ENCODE measurements around the gene BMERB1.
"Not testable (repeated sequence)": the region's sequence is repeated elsewhere in the genome, so short reads cannot be mapped to it uniquely, and the experiment has no call there.

Gene BMERB1

DNA sequence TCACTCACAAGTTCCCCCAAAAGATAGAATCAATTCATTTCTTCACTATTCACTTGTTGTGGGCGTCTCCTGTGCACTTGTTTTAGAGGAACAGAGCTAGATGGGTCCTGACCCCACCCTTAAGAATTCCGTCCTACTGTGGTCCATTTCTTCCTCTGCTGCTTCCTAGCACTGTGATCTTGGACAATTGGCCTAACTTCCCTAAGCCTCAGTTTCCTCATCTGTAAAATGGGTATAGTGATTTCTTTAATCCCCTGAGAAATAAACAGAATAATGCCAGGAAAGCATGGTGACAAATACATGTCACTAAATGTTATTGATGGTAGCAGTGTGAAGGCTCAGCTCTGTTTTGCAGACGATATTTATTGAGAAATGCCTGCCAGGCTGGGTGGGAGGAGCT, 9.9 kb downstream of the BMERB1 start:
- H3K27me3 Mint-ChIP-seq, result no peaks in the 10 kb centered on the region

GRCh38 chr16:15445450-15445849, 11.1 kb downstream of the BMERB1 start:
- peaks cover 5% of the 10 kb centered on the region for H3K4me1 Mint-ChIP-seq
- no peak overlapping the region for H3K27ac Mint-ChIP-seq
- no peaks in the 10 kb centered on the region for H3K27me3 Mint-ChIP-seq
- H3K4me3 Mint-ChIP-seq, result no peak overlapping the region
- peaks cover 7% of the 10 kb centered on the region for H3K9me3 Mint-ChIP-seq
- H3K36me3 Mint-ChIP-seq, result peaks cover 2% of the 10 kb centered on the region

More for the DNA sequence above, 9.9 kb downstream of the BMERB1 start:
- H3K36me3 Mint-ChIP-seq, result peaks cover 2% of the 10 kb centered on the region
- no peak overlapping the region for H3K4me3 Mint-ChIP-seq
- no peak overlapping the region for H3K27ac Mint-ChIP-seq
- peaks cover 7% of the 10 kb centered on the region for H3K9me3 Mint-ChIP-seq
- H3K4me1 Mint-ChIP-seq, result peaks cover 17% of the 10 kb centered on the region

DNA sequence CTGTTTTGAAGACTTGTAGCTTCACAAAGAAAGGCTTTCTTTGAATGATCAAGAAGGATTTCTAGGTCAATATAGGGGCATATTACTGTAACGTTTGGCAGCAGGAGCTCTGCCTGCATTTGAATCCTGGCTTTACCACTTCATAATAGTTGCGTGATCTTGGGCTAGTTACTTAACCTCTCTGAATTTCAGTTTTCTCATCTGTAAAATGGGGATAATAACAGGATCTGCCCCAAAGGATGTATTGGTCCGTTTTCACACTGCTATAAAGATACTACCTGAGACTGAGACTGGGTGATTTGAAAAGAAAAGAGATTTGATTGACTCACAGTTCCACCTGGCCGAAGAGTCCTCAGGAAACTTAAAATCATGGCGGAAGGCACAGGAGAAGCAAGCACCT, 12.5 kb downstream of the BMERB1 start:
- peaks cover 2% of the 10 kb centered on the region for H3K36me3 Mint-ChIP-seq
- H3K9me3 Mint-ChIP-seq, result peaks cover 7% of the 10 kb centered on the region
- no peak overlapping the region for H3K27ac Mint-ChIP-seq
- peaks cover 3% of the 10 kb centered on the region for H3K4me1 Mint-ChIP-seq
- no peak overlapping the region for H3K4me3 Mint-ChIP-seq
- no peaks in the 10 kb centered on the region for H3K27me3 Mint-ChIP-seq

DNA sequence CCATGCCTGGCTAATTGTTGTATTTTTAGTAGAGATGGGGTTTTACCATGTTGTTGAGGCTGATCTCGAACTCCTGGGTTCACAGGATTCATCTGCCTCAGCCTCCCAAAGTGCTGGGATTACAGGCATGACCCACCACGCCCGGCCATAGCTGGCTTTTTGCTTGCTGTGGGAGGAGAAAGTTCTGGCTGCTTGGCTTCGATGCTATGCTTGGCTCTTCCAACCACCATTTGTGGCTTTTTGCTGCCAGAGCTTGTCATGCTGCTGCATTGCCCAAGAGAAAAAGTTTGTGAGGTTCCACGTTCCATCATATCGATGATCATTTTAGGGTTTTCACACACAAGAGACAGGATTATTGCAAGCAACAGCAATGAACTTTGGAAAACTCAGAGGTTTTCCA, 16.2 kb downstream of the BMERB1 start:
- Mint-ChIP-seq H3K9me3 (peaks cover under 1% of the 10 kb centered on the region), H3K4me3 (no peak overlapping the region), H3K36me3 (no peaks in the 10 kb centered on the region), H3K27ac (no peak overlapping the region), H3K27me3 (no peaks in the 10 kb centered on the region), H3K4me1 (peaks cover 3% of the 10 kb centered on the region)

GRCh38 chr16:15451098-15451731, 16.8 kb downstream of the BMERB1 start:
- peaks cover 3% of the 10 kb centered on the region for H3K4me1 Mint-ChIP-seq
- no peaks in the 10 kb centered on the region for H3K27me3 Mint-ChIP-seq
- no peaks in the 10 kb centered on the region for H3K9me3 Mint-ChIP-seq
- H3K27ac Mint-ChIP-seq, result no peak overlapping the region
- no peak overlapping the region for H3K4me3 Mint-ChIP-seq
- H3K36me3 Mint-ChIP-seq, result no peaks in the 10 kb centered on the region

- Mint-ChIP-seq H3K36me3 (no peaks in the 10 kb centered on the region), H3K27me3 (no peaks in the 10 kb centered on the region), H3K4me1 (no peaks in the 10 kb centered on the region), H3K27ac (no peak overlapping the region), H3K9me3 (no peaks in the 10 kb centered on the region), H3K4me3 (no peak overlapping the region)
Measured at GRCh38 chr16:15452246-15452855, 18.0 kb downstream of the BMERB1 start.

DNA sequence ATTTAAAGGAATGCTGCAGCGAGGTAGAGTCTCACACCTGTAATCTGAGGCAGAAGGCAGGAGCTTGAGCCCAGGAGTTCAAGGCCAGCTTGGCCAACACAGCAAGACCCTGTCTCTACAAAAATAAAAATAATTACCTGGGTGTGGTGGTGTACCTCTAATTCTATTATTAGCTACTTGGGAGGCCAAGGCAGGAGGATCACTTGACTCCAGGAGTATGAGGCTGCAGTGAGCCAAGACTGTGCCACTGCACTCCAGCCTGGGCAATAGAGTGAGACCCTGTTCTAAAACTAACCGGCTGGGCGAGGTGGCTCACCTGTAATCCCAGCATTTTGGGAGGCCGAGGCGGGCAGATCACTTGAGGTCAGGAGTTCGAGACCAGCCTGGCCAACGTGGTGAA, 18.9 kb downstream of the BMERB1 start:
- not testable (repeated sequence) for H3K9me3 Mint-ChIP-seq, H3K27me3 Mint-ChIP-seq, H3K4me3 Mint-ChIP-seq, H3K36me3 Mint-ChIP-seq, H3K4me1 Mint-ChIP-seq, H3K27ac Mint-ChIP-seq

DNA sequence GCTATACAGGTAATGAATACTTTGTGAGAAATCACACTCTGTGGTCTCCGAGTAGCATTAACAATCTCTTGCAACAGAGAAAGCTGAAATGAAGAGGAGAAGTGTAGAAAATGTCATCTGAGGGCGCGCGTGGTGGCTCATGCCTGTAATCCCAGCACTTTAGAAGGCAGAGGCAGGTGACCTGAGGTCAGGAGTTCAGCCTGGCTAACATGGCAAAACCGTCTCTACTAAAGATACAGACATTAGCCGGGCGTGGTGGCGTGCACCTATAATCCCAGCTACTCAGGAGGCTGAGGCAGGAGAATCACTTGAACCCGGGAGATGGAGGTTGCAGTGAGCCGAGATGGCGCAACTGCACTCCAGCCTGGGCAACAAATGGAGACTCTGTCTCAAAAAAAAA, 20.5 kb downstream of the BMERB1 start:
- not testable (repeated sequence) for H3K27ac Mint-ChIP-seq, H3K4me3 Mint-ChIP-seq, H3K36me3 Mint-ChIP-seq, H3K4me1 Mint-ChIP-seq, H3K27me3 Mint-ChIP-seq, H3K9me3 Mint-ChIP-seq

GRCh38 chr16:15457400-15457799, 23.0 kb downstream of the BMERB1 start:
- Mint-ChIP-seq H3K27me3 (no peaks in the 10 kb centered on the region), H3K4me1 (no peaks in the 10 kb centered on the region), H3K4me3 (no peak overlapping the region), H3K27ac (no peak overlapping the region), H3K9me3 (no peaks in the 10 kb centered on the region), H3K36me3 (no peaks in the 10 kb centered on the region)

- Mint-ChIP-seq H3K4me3 (no peak overlapping the region), H3K9me3 (no peaks in the 10 kb centered on the region), H3K27ac (no peak overlapping the region), H3K4me1 (no peaks in the 10 kb centered on the region), H3K36me3 (no peaks in the 10 kb centered on the region), H3K27me3 (no peaks in the 10 kb centered on the region)
Measured at GRCh38 chr16:15457958-15458357, 23.6 kb downstream of the BMERB1 start.

- H3K9me3 Mint-ChIP-seq, result no peaks in the 10 kb centered on the region
- H3K27me3 Mint-ChIP-seq, result no peaks in the 10 kb centered on the region
- no peak overlapping the region for H3K4me3 Mint-ChIP-seq
- no peak overlapping the region for H3K27ac Mint-ChIP-seq
- no peaks in the 10 kb centered on the region for H3K4me1 Mint-ChIP-seq
- H3K36me3 Mint-ChIP-seq, result no peaks in the 10 kb centered on the region
Measured at GRCh38 chr16:15459791-15460190, 25.4 kb downstream of the BMERB1 start.

- H3K4me1 Mint-ChIP-seq, result no peaks in the 10 kb centered on the region
- H3K36me3 Mint-ChIP-seq, result no peaks in the 10 kb centered on the region
- H3K27me3 Mint-ChIP-seq, result no peaks in the 10 kb centered on the region
- H3K27ac Mint-ChIP-seq, result no peak overlapping the region
- no peak overlapping the region for H3K4me3 Mint-ChIP-seq
- no peaks in the 10 kb centered on the region for H3K9me3 Mint-ChIP-seq
Measured at GRCh38 chr16:15460601-15461000, 26.2 kb downstream of the BMERB1 start.

GRCh38 chr16:15461376-15461775, 27.0 kb downstream of the BMERB1 start:
- Mint-ChIP-seq H3K4me3 (no peak overlapping the region), H3K4me1 (no peaks in the 10 kb centered on the region), H3K36me3 (no peaks in the 10 kb centered on the region), H3K27me3 (no peaks in the 10 kb centered on the region), H3K9me3 (no peaks in the 10 kb centered on the region), H3K27ac (no peak overlapping the region)

DNA sequence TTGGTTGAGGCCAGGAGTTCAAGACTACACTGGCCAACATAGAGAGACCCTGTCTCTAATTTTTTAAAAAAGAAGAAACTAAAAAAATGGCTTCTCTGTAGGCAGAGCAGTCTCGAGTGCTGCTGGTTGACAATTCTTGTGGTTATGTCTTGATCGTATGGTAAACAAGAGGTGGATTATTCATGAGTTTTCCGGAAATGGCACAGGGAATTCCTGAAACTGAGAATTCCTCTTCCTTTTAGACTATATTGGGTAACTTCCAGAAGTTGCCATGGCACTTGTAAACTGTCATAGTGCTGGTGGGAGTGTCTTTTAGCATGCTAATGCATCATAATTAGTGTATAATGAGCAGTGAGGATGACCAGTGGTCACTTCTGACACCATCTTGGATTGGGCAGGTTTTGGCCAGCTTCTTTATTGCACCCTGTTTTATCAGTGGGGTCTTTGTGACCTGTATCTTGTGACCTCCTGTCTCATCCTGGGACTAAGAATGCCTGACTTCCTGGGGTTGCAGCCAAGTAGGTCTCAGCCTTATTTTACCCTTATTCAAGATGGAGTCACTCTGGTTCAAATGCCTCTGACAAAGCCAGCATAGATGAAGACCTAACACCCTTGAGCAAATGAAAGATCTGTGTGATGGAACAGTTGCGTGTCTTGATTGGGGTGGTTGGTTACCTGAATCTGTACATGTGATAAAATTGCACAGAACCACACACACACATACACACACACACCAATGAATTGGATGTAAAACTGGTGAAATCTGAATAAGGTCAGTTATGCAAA, 30.2 kb downstream of the BMERB1 start:
- Mint-ChIP-seq H3K4me1 (peaks cover 5% of the 10 kb centered on the region), H3K4me3 (no peak overlapping the region), H3K27ac (no peak overlapping the region), H3K9me3 (no peaks in the 10 kb centered on the region), H3K27me3 (no peaks in the 10 kb centered on the region), H3K36me3 (no peaks in the 10 kb centered on the region)

GRCh38 chr16:15466131-15466530, 31.7 kb downstream of the BMERB1 start:
- no peak overlapping the region for H3K4me3 Mint-ChIP-seq
- peaks cover 5% of the 10 kb centered on the region for H3K4me1 Mint-ChIP-seq
- no peaks in the 10 kb centered on the region for H3K36me3 Mint-ChIP-seq
- peak overlapping the region; percentile 52 for H3K27ac Mint-ChIP-seq
- H3K9me3 Mint-ChIP-seq, result no peaks in the 10 kb centered on the region
- no peaks in the 10 kb centered on the region for H3K27me3 Mint-ChIP-seq
